SK-N-MC (cell line): Measurements from ENCODE around the gene NOXA1.

ENCODE experiments used
- EZH2 ChIP-seq: fragments of 200-600 bp; sonication (generic); IDR thresholded peaks from one replicate; pipeline ENCODE4 v1.6.1; 2017; ENCODE audit warnings: antibody characterized with exemption
- POLR2AphosphoS5 ChIP-seq: IDR thresholded peaks from 2 replicates; pipeline ENCODE4 v1.6.1; 2012; ENCODE audit warnings: mild to moderate bottlenecking, low read depth, low read length, borderline replicate concordance

- no peak for TF ChIP-seq POLR2AphosphoS5
- TF ChIP-seq EZH2: no peak
These were observed 13.8 kb downstream of the NOXA1 start for GRCh38 chr9:137436761-137437600.
